C4-2B (cell line): Measurements from ENCODE around the gene C3.

ENCODE experiments used
- ZFX ChIP-seq: fragments of 450-650 bp; IDR thresholded peaks from 2 replicates; pipeline ENCODE4 v1.6.1; 2017
- TF ChIP-seq, protein P1 (sequence below): fragments of 450-650 bp; conservative IDR thresholded peaks from 2 replicates; pipeline ENCODE4 v1.5.1; 2017; ENCODE audit warnings: mild to moderate bottlenecking

DNA sequence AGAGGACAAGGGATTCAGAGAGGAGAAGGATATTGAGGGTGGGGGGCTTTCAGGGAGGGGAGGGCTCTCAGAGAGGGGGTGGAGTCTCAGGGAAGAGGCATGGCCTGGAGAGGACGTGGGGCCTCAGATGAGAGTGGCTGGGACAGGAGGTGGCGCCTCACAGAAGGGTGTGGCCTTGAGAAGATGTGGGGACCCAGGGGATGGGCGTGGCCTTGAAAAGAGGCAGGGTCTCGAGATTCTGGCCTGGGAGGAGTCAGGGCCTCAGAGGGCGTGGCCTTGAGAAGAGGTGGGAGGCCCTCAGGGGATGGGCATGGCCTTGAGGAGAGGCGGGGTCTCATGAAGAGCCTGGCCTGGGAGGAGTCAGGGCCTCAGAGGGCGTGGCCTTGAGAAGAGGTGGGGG lies 26.8 kb downstream of the C3 start:
- TF ChIP-seq, protein P1, sequence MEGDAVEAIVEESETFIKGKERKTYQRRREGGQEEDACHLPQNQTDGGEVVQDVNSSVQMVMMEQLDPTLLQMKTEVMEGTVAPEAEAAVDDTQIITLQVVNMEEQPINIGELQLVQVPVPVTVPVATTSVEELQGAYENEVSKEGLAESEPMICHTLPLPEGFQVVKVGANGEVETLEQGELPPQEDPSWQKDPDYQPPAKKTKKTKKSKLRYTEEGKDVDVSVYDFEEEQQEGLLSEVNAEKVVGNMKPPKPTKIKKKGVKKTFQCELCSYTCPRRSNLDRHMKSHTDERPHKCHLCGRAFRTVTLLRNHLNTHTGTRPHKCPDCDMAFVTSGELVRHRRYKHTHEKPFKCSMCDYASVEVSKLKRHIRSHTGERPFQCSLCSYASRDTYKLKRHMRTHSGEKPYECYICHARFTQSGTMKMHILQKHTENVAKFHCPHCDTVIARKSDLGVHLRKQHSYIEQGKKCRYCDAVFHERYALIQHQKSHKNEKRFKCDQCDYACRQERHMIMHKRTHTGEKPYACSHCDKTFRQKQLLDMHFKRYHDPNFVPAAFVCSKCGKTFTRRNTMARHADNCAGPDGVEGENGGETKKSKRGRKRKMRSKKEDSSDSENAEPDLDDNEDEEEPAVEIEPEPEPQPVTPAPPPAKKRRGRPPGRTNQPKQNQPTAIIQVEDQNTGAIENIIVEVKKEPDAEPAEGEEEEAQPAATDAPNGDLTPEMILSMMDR: no peak
- no peak for TF ChIP-seq ZFX
